Kidney epithelial cell (primary cell): ENCODE measurements around the gene ABI3BP. TPM values are rescaled to one million over a fixed set of nuclear protein-coding genes. Genes with fewer than 3 reads are reported as not detected.
A peak's percentile ranks its signal among the peaks of the same experiment; 100 is the strongest.

Source experiments
- DNase-seq: peaks from one replicate; pipeline ENCODE4 v3.0.0-alpha.2; 2010; ENCODE audit warnings: low read depth
- H3K27me3 ChIP-seq: 2 replicates; pipeline ENCODE4 v1.6.0; 2011; ENCODE audit warnings: low read length; ENCODE audit not compliant: control insufficient read depth, insufficient read depth
- H3K36me3 ChIP-seq: 2 replicates; pipeline ENCODE4 v1.5.1; 2011; ENCODE audit warnings: low read length; ENCODE audit not compliant: control insufficient read depth, insufficient read depth
- H3K4me3 ChIP-seq: 2 replicates; pipeline ENCODE4 v1.5.1; 2011; ENCODE audit warnings: low read depth, mild to moderate bottlenecking, control low read depth, low read length
- CTCF ChIP-seq: IDR thresholded peaks from 2 replicates; pipeline ENCODE4 v1.5.1; 2011; ENCODE audit warnings: mild to moderate bottlenecking, moderate library complexity, low read length, control low read depth, inconsistent platforms; ENCODE audit not compliant: insufficient read depth, poor library complexity, severe bottlenecking
- total RNA-seq: library from RNA; depleted of rRNA; stranded (reverse); fragments of >200 nt; gene quantifications from 2 replicates; pipeline ENCODE4 v1.2.3, GENCODE V29; 2015

ABI3BP gene
- total RNA-seq, 1 donor from 2014 or later, result 0.84 TPM

GRCh38 chr3:100896994-100897393 lies 96.2 kb downstream of the ABI3BP start:
- no peak for DNase-seq
- H3K4me3 ChIP-seq, result no peak overlapping the region
- H3K36me3 ChIP-seq, result no peaks in the 10 kb centered on the region
- TF ChIP-seq CTCF, result no peak
- H3K27me3 ChIP-seq, result no peaks in the 10 kb centered on the region

- TF ChIP-seq CTCF, result peak; percentile 61
- no peak for DNase-seq
- H3K4me3 ChIP-seq, result no peak overlapping the region
Measured at GRCh38 chr3:100893590-100893989, 99.6 kb downstream of the ABI3BP start.

GRCh38 chr3:100893108-100893507 lies 100.1 kb downstream of the ABI3BP start:
- Histone ChIP-seq H3K4me3 (no peak overlapping the region), H3K36me3 (no peaks in the 10 kb centered on the region), H3K27me3 (no peaks in the 10 kb centered on the region)
- no peak for TF ChIP-seq CTCF
- DNase-seq, result no peak

More at GRCh38 chr3:100893590-100893989, 99.6 kb downstream of the ABI3BP start:
- Histone ChIP-seq H3K27me3 (no peaks in the 10 kb centered on the region), H3K36me3 (no peaks in the 10 kb centered on the region)

GRCh38 chr3:100891827-100892226 lies 101.4 kb downstream of the ABI3BP start:
- TF ChIP-seq CTCF, result no peak
- Histone ChIP-seq H3K4me3 (no peak overlapping the region), H3K27me3 (no peaks in the 10 kb centered on the region), H3K36me3 (no peaks in the 10 kb centered on the region)
- DNase-seq, result no peak

GRCh38 chr3:100891033-100891432 lies 102.2 kb downstream of the ABI3BP start:
- DNase-seq, result no peak
- H3K27me3 ChIP-seq, result no peaks in the 10 kb centered on the region
- no peaks in the 10 kb centered on the region for H3K36me3 ChIP-seq
- no peak overlapping the region for H3K4me3 ChIP-seq
- TF ChIP-seq CTCF, result peak; percentile 6

- no peak for TF ChIP-seq CTCF
- DNase-seq, result no peak
- Histone ChIP-seq H3K27me3 (no peaks in the 10 kb centered on the region), H3K36me3 (no peaks in the 10 kb centered on the region), H3K4me3 (no peak overlapping the region)
Measured at GRCh38 chr3:100888881-100889280, 104.3 kb downstream of the ABI3BP start.
